ENCODE measurements around the gene NPHS1. TPM values are rescaled to one million over a fixed set of nuclear protein-coding genes. Genes with fewer than 3 reads are reported as not detected.
"Not testable (repeated sequence)": the region's sequence is repeated elsewhere in the genome, so short reads cannot be mapped to it uniquely, and the experiment has no call there.

Gene NPHS1
- total RNA-seq, 1 donor from 2014 or later: not detected

GRCh38 chr19:35874392-35874930 lies 22.2 kb upstream of the NPHS1 start:
- Histone ChIP-seq H3K9me3 (no peaks in the 10 kb centered on the region), H3K36me3 (peaks cover 0 to 8% of the 10 kb centered on the region in 2 donors), H3K4me1 (peaks cover 5 to 8% of the 10 kb centered on the region in 2 donors), H3K27me3 (no peaks in the 10 kb centered on the region), H3K4me3 (no peak overlapping the region), H3K27ac (no peak overlapping the region)
- intact Hi-C loops (cut with DNase I): no loop called here
- no peak for TF ChIP-seq CTCF (IDR thresholded peaks at IDR 0.05)
- no peak for DNase-seq (ENCODE audit: low spot score in 2 of 2)

- intact Hi-C loops (cut with DNase I): no loop called here
- Histone ChIP-seq H3K4me1 (peaks cover 14 to 18% of the 10 kb centered on the region in 2 donors), H3K9me3 (no peaks in the 10 kb centered on the region), H3K4me3 (no peak overlapping the region), H3K27ac (no peak overlapping the region), H3K27me3 (no peaks in the 10 kb centered on the region), H3K36me3 (peaks cover 0 to 8% of the 10 kb centered on the region in 2 donors)
- no peak for TF ChIP-seq CTCF (IDR thresholded peaks at IDR 0.05)
- DNase-seq (ENCODE audit: low spot score in 2 of 2): no peak
Measured at GRCh38 chr19:35872180-35872579, 19.9 kb upstream of the NPHS1 start.

GRCh38 chr19:35871611-35872010 lies 19.3 kb upstream of the NPHS1 start:
- intact Hi-C loops (cut with DNase I): no loop called here

GRCh38 chr19:35870798-35871197 lies 18.5 kb upstream of the NPHS1 start:
- Histone ChIP-seq H3K27ac (no peak overlapping the region), H3K27me3 (no peaks in the 10 kb centered on the region), H3K36me3 (no peaks in the 10 kb centered on the region), H3K4me1 (peaks cover 14 to 18% of the 10 kb centered on the region in 2 donors), H3K4me3 (no peak overlapping the region), H3K9me3 (no peaks in the 10 kb centered on the region)
- no peak for DNase-seq (ENCODE audit: low spot score in 2 of 2)
- no peak for TF ChIP-seq CTCF (IDR thresholded peaks at IDR 0.05)
- intact Hi-C loops (cut with DNase I): no loop called here

More at GRCh38 chr19:35871611-35872010, 19.3 kb upstream of the NPHS1 start:
- TF ChIP-seq CTCF (IDR thresholded peaks at IDR 0.05): no peak
- Histone ChIP-seq H3K4me1 (peaks cover 14 to 18% of the 10 kb centered on the region in 2 donors), H3K36me3 (peaks cover 0 to 6% of the 10 kb centered on the region in 2 donors), H3K9me3 (no peaks in the 10 kb centered on the region), H3K4me3 (no peak overlapping the region), H3K27ac (no peak overlapping the region), H3K27me3 (no peaks in the 10 kb centered on the region)
- DNase-seq (ENCODE audit: low spot score in 2 of 2): no peak

- DNase-seq (ENCODE audit: low spot score in 2 of 2); H3K9me3 ChIP-seq; intact Hi-C loops (cut with DNase I); H3K27me3 ChIP-seq; H3K27ac ChIP-seq; H3K36me3 ChIP-seq: not testable (repeated sequence)
- Histone ChIP-seq H3K4me3 (peak overlapping the region in 1 of 2 donors; percentile 71), H3K4me1 (peaks cover 14 to 18% of the 10 kb centered on the region in 2 donors)
Measured at GRCh38 chr19:35870124-35870736, 17.9 kb upstream of the NPHS1 start.

- TF ChIP-seq CTCF (IDR thresholded peaks at IDR 0.05): no peak
- intact Hi-C loops (cut with DNase I): loop anchor here (5.0 kb wide), 1 partner anchor 112 kb away; the partner anchor contains the start of genes HSPB6 and PROSER3
- Histone ChIP-seq H3K27me3 (no peaks in the 10 kb centered on the region), H3K27ac (no peak overlapping the region), H3K4me1 (peaks cover 14 to 18% of the 10 kb centered on the region in 2 donors), H3K4me3 (peak overlapping the region; percentile 60 to 71), H3K9me3 (no peaks in the 10 kb centered on the region), H3K36me3 (no peaks in the 10 kb centered on the region)
- peak; percentile 17 to 79 for DNase-seq (ENCODE audit: low spot score in 2 of 2)
Measured at GRCh38 chr19:35869327-35870123, 17.2 kb upstream of the NPHS1 start.

All from ascending aorta (tissue), 2 donors.